HT-29 (cell line): ENCODE data around the gene RNF220. TPM values are rescaled to one million over a fixed set of nuclear protein-coding genes. Genes with fewer than 3 reads are reported as not detected.

ENCODE experiments used
- DNase-seq: peaks from one replicate; pipeline ENCODE4 v3.0.0-alpha.2; 2015; ENCODE audit warnings: low spot score
- total RNA-seq: library from RNA; depleted of rRNA; stranded (reverse); fragments of >200 nt; shearing (Covaris generic); gene quantifications from 2 replicates; pipeline ENCODE4 v1.2.3, GENCODE V29; 2014

The RNF220 gene
- total RNA-seq, 1 experiment from 2014 or later, result 152 TPM

DNA sequence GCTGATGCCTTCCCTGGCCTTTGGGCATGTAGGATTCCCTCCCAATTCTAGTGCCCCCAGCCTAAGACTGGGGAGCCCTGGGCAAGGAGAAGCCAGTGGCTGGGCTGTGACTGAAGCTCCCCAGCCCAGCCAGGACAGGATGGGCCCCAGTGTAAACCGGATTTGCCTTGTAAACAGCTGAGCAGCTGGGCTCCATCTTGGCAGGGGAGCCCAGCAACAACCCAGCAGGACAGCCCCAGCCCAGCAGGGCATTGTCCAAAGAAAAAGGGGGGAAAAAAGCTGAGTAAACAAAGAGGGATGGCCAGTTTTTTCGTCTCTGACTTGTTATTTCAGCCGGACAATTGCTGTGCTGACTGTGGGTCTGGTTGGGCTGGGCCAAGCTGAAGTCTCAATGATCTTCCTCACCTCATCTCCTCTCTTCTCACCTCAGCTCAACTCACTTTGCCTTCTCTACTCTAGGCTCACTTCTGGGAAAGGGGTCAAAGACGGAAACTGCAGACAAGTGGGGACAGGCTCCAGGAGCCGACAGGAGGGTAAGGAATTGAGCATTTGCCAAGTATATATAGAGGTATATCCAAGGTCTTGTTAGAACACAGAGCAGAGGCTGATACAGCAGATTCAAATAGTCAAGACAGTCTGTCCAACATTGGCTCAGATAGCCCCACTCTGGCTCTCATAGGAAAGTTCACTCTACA lies 171.5 kb downstream of the RNF220 start:
- DNase-seq, result no peak

DNA sequence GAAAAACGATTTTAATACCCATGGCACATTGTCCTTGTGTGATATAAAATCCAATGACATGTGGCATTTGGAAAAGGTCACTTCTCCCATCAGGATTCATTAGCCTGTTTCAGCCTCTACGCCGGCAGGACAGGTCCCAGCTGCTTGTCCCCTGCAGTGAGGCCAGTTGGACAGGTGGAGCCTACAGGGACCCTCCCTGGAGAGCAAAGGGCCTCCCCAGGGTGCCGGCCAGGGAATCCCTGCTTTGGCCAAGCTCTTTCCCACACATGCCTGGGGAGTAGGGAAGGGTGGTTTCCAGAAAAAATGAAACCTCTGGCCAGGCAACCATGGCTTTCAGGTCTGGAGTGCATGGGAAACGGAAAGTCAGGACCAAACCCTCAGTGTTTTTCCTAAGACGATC lies 176.2 kb downstream of the RNF220 start:
- DNase-seq, result no peak

DNA sequence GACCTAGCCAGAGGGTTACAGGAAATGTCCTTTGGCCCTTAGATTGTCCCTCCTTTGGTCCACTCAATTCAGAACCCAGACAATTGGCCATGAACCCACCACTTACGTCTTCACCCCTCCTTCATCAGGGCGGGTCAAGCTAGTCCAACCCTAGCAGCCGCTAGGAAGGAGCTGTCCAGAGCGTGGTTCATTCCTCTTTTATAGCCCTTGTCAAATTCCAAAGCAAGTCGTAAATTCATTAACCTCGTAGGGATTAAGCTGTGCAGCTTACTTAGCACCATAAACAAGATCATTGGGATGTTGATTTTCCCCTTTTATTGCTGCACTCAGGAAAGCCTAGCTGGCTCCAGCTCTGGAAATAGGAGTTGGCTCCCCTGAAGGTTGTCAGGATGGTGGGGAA lies 179.1 kb downstream of the RNF220 start:
- DNase-seq, result no peak

DNA sequence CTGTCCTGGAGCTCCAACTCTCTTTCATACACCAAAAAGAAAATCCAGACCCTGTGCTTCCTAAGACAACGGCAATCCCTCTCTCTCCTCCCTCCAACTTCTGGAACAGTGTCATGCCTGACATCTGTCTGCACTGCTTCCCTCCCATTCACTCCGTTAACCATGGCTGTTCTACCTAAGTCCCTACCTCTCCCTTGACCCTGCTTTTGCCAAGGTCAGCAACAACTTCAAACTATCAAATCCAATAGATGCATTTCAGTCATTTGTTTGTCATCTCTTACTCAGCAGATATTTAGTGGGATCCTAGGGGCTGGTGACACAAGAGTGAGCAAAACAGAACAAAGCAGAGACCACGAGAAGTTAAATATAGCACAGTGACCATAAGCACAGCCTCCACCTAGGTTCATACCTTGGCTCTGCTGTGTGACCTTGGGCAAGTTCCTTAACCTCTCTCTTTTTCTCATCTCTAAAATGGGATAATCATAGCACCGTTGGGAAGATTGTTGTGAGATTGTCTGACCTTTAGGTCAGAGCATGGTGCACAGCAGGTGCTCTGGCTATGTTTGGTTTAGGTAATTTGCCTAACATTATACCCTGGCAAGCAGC lies 180.4 kb downstream of the RNF220 start:
- DNase-seq, result no peak

DNA sequence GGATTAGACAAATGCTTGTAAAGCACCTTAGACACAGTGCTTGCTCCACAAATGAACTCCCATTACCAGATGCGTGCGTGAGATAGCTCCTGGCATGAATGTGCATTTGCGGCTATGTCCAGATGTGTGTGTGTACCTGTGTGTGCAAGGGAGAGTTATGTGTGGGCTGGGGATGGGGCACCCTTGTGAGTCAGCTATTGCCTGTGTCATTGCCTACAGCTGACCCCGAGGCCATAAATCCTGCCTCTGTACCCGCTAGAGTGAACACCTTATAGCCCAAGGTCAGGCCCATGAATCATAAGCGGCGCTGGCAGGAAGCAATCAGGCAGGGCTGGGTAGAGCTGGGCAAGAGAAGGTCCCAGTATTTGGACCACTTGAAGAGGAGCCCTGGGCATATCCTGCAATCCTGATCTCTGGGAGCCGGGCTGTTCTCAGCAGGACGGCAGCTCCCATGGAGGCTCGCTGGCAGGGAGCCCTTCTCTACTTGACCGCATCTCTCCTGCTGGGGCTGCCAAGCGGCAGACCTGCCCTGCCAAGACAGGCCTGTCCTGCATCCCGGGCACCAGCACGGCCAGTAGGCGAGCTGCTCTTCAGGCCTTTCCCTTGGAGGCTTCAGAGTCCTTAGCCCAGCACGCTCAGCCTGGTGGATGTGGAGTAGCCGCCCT lies 182.9 kb downstream of the RNF220 start:
- no peak for DNase-seq

DNA sequence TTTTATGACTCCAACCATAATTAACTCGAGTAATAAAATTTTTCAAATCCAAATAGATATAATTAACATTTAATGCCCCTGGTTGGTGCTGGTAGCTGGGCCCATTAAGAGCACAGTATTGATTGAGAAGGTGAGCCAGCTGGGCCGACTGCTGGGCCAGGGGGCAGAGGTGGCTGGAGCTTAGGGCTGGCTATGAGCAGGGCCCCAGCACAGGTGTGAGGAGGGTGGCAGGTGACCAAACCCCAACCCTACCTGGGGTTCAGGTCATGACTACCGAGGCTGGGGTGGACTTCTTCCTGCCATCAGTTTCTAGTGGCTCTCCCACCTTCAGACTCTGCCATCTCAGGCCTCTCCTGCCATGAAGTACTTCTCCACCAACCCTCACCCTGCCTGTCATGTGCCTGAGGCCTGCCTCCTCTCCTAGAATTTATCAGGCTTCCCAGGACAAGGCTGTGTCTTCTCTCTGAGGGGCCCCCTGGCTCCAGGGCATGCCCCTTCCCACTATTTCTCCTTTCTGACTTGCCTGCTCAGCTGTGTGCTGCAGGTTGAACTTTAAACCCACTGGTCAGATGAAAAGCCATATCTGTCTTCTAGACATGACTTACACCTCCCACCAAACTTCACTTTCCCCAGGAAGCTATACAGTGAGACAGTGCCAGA lies 183.6 kb downstream of the RNF220 start:
- no peak for DNase-seq

DNA sequence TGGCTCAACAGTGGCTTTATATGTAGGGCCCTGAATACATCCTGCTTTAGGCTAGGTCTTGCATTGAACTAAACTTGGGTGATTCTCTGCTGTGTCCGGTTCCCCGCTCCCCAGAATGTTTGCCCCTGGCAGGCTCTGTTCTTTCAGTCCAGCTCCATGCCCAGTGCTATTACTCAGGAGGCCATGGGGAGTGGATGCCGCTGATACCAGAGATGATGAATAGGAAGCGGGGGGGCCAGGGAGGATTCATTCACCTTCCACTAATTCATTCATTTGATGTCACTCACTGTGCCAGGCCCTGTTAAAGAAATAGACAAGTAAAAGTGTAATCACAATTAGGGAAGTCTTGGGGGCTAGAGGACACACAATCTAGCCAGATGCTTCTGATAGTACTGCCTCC lies 185.4 kb downstream of the RNF220 start:
- no peak for DNase-seq

DNA sequence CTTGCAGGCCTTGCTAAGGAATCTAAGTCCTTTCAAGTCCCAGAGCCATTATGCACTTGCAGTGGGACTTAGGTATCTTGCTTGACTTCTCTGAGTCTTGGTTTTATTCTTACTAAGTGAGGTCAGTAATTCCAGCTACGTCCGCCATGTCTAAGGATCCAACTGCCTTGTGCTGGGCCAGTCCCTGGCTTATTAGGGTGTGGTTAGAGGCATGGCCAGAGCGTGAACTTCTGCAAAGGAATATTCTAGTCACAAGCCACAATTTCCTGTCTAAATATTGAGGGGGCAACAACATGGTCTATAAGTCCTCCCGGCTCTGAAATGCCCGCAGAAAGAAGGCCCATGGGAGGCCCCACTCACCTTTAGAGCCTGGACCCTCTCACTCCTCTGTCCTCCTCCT lies 186.3 kb downstream of the RNF220 start:
- DNase-seq, result no peak

DNA sequence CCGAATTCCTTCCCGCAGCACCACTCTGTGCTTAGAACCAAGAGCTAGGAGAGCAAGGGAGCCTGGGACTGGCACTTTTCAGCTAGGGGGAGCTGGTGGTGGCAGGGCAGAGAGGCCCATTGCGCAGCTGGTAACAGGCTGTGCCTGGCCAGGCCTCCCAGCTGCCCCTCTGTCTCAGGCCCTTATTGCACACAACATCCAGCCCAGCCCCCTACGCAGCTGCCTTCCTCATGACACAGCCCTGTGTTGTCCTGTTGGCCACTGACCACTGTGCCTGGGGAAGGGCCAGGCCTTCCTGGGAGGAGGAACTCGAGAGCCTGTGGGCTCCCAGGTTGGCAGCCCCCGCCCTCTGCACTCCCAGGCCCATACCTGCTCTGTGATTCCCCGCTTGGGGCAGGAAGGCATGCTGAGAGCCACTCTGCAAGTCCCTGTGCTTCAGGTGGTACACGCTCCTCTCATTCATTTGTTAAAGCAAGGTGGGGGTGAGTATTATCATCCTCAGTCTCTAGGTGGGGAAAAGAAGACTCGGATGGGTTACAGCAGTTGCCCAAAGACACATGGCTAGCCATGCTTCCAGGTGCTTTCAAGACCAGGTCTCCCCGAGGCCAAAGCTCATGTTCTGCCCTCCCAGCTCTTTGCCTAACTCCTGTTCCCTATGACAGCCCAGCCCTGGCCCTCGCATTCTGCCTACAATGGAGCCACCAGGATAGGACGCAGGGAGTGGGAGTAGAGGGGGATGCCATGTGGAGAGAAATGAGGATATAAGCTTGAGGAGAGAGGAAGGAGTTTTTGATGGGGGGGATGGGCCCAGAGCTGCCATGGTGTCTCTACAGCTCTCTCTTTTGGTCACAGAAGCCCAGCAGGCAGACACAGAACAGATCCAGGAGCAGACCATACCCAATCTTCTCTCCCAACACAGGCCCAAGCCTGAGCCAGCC lies 187.4 kb downstream of the RNF220 start:
- no peak for DNase-seq

DNA sequence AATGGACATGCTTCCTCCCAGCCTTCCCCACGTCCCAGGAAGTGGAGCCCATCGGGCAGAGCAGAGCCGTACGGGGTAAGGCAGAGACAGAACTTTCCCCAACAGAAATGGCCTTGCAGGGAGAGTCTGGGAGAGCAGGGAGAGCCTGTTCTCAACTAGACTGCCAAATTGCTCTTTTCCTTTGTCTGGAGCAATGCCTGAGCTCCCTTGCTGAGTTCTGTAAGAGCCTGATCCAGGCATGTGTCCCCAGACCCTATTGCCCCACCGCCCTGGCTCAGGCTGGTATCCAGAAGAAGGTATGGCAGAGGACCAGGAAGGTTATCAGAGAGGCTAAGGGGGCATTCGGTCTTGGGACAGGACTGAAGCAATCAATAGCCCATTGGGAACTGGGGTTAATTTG lies 189.3 kb downstream of the RNF220 start:
- no peak for DNase-seq

DNA sequence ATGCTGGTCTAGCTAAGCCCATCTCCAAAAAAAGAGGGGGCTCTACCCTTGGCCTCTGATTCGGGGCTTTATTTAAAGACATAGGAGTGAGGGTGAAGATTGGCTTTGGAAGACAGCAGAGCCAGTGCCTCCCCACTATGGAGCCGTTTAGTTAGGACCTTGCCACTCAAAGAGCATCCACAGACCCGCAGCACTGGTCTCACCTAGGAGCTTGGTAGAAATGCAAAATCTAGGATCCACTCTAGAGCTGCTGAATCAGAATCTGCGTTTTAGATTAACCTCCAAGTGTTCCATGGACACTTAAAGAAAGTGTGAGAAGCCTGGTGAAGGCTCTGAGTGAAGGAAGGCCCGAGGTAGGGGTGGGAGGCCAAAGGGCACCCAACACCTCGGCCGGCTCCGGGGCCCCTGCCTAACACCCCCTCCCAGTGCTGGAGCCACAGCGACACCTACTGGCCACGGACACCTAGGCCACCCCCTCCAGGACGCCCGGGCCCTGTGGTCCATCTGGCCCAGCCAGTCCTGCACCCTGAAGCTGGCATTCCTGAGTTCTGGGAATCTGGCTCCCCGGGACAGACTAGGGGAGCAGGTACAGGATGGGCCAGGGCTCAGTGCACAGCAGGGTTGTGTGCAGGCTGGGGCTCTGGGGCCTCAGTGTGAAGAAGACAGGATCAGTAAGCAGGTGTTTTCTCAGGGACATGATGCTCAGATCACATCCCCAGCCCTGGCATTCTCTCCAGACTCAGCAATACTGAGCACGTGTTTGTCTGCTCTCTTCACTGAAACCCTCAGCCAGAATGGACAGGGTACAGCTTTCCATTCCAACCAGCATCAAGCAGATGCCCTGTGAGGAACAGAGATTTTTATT lies 190.0 kb downstream of the RNF220 start:
- peak; percentile 73 for DNase-seq

DNA sequence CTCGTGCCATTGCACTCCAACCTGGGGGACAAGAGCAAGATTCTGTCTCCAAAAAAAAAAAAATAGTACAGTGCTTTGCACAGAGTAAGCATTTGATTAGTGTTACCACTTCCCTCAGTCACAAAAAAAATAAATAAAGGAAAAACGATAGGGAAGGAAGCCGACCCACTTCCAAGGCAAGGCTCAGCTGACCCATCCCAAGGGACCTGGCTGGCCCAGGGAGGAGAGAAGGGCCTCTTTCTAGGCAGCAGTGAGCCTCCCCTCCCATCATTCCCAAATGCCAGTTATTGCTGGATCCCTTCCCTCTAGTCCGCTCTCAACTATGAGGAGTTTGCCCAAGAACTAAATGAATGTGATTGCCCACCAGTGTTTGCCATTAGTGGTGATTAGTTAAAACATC lies 191.5 kb downstream of the RNF220 start:
- DNase-seq, result no peak

DNA sequence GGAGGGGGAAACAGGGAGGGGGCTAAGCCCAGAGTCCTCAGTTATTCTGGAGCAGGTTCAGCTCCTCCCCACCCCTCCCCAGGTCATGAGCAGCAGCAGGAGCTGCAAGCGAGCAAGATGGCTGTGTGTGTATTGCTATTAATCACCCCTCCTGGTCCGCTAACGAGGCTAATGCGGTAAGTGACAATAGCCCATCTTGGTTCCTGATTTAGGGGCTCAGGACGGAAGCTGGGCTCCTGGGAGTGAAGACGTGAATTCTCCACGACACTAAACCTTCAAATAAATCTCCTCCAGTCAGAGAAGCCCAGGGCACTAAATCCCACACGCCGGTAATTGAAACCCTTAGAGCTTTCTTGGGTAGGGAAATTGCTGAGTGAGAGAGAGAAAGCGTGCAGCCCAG lies 193.1 kb downstream of the RNF220 start:
- DNase-seq, result no peak

DNA sequence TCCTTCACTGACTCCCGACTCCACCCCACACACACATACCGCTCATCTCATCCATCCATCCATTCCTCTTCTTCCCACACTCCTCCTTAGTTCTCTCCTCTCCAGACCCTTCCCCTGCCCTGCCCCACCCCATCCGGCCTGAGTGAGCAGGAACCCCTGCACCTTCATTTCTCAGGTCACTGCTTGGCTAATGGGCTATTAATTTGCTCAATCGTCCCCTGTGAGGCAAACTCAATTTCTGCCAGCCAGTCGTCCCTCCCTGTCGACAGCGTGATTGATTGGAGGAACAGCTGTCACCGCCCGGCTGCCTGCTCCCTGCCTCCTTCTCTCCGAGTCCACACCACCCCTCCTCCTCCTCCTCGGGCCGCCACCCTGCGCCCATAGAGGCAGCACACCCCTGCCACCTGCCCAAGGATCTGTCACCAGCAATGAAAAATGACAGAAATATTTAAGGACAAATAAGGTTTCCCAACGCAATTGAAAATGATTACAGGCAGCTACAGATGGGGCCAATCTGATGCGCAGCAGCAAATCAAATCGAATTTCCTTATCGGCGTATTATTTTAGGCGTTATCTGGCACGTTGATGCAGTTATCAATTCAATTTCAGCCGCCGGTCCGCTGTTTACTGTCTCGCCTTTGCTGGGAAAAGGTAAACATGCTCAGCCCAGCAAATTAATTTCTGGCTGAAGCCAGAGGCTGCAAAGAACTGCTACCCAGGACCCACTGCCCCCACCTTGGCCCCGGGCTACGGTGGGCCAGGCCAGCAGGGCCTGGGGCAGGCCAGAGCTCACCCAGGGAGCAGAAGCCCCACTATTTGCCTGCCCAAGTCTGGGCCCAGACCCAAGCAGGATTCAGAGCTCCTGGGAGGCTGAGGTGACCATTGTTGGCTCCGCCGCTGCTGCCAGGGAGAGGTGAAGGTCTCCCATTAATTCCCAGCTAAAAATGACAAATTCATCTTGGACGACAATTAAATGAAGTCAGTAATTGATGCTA lies 197.9 kb downstream of the RNF220 start:
- no peak for DNase-seq

DNA sequence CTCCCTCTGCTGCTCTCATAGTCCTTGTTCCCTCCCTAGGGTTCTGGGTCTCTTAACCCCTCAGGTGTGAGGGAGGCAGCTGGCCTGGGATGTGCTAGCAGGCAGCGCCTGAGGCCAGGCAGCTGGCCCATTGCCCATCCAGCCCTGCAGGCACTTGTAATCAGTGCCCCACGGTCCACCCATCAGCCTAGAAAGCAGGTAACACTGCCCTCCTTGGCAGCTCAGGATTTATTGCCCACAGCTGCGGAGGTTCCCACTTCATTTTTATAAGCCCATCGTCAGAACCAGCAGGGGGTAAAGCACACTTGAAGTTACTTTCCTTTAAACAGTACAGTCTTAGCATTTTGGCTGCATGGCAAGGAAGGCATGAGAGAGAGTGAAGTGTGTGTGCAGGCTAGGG lies 198.7 kb downstream of the RNF220 start:
- DNase-seq, result no peak

DNA sequence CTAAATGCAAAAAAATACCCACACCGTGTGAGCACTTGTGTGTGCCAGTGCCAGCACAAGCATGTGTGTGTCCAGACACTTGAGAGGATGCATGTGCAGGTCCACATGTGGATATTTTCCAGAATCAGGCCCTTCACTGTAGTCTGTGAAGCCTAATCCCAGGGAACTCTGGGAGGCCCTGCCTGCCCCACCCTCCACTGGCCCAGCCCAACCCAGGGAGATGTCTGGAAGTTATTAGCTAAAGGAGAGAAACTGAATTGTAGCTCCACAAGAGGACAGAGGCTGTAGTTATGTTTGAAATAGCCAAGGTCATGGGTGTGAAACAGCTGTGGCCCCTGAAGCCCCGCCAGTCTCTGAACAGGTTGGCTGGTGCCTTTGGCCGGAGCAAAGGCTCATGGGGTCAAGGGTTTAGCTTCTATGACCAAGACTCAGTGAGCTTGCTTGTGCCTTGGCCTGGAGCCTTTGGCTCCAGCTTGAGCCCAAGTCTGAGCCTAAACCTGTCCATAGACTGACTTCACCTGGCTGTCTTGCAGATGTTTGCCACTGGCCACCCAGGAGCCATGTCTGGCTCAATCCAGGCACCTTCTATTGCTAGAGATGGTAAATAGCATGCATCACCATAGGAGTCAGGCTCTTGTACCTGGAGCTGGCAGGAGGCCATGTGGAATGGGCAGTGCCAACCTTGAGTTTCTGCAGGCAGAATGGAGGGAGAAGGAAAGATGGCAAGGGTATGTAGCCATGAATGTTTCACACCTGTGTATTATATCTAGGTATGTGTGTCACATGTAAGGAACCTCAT lies 199.3 kb downstream of the RNF220 start:
- DNase-seq, result no peak

DNA sequence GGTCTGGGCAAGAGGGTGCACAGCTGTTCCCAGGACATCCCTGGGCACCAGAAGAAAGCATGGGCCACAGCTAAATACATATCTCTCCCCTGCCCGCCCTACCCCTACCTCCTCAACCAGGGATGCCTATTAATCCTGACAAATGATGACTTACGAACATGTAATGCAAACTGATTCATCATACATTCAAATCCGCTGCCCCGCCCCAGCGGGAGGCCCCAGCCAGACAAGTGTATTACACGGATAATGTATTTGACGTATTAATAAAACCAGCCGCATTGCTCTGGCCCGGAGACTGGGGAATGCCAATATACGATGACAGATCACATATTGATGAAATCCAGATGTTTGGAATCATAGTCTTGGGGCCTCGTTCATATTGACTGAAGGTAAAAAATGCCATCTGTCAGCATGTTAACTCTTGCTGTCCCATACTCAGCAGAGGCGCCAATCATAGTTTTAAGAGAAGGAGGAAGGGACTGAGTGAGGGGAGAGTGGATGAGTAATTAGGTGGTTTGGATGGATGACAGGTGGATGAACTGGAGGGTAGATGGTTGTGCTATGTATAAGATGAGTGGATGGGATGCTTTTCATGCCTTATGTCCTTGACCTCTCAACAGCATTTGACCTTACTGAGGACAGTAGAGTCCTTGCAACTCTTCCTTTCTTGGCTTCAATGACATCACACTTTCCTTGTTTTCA lies 201.0 kb downstream of the RNF220 start:
- DNase-seq, result no peak
